Measurements from ENCODE around the gene ATP6V1G3.

ATP6V1G3 gene

DNA sequence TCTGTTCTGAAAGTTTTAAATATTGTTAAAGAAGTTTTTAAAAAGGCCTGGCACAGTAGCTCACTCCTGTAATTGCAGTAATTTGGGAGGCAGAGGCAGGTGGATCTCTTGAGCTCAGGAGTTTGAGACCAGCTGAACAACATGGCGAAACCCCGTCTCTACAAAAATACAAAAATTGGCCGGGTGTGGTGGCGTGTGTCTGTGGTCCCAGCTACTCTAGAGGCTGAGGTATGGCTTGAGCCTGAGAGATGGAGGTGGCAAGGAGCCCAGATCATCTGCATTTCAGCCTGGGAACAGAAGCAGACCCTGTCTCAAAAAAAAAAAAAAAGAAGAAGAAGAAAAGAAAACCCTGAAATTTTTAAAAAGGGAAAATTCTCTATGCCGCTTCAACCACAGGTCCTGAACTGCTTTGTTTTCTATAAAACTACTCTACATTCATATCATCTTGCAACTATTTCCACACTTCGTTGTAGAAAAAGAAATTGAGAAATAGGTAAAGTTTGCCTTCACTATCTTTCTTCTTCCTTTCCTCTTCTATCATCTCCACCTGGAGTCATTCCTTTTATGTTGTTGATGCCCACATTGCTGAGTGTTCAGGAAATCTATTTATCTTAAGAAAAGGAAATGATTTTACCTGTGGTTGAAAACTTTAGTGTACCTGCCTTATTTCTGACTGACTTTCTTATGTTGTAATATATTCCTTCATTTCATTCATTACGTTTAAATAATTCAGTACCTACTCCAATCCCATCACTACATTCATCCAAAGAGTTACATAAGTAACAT is 1.7 kb downstream of the ATP6V1G3 start:
- TF ChIP-seq, protein P1, sequence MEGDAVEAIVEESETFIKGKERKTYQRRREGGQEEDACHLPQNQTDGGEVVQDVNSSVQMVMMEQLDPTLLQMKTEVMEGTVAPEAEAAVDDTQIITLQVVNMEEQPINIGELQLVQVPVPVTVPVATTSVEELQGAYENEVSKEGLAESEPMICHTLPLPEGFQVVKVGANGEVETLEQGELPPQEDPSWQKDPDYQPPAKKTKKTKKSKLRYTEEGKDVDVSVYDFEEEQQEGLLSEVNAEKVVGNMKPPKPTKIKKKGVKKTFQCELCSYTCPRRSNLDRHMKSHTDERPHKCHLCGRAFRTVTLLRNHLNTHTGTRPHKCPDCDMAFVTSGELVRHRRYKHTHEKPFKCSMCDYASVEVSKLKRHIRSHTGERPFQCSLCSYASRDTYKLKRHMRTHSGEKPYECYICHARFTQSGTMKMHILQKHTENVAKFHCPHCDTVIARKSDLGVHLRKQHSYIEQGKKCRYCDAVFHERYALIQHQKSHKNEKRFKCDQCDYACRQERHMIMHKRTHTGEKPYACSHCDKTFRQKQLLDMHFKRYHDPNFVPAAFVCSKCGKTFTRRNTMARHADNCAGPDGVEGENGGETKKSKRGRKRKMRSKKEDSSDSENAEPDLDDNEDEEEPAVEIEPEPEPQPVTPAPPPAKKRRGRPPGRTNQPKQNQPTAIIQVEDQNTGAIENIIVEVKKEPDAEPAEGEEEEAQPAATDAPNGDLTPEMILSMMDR (IDR thresholded peaks at IDR 0.05): no peak
- no peak overlapping the region for H3K27ac Mint-ChIP-seq
- no peak overlapping the region for H3K4me3 Mint-ChIP-seq
- DNase-seq: no peak
- no peaks in the 10 kb centered on the region for H3K9me3 Mint-ChIP-seq
- no peaks in the 10 kb centered on the region for H3K36me3 Mint-ChIP-seq (ENCODE audit: low read depth)
- H3K4me1 Mint-ChIP-seq: peaks cover 11% of the 10 kb centered on the region
- no peaks in the 10 kb centered on the region for H3K27me3 Mint-ChIP-seq (ENCODE audit: low read depth, poor library complexity)

DNA sequence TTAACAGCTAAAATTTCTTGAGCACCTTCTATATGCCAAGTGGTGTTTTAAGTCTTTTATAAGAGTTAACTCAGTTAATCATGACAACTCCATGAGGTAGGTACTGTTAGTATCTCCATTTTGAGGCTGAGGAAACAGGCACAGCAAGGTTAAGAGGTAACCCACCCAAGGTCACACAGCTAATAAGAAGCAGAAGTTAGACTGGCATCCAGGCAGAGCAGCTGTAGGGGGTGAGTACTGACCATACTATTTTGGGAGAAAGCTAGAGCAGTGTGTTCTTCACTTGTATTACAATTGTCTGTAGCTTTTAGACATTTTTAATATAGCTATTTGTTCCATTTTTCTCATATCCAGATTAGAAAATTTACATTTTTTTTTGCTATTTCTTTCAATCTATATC is 4.8 kb downstream of the ATP6V1G3 start:
- H3K27ac Mint-ChIP-seq: no peak overlapping the region
- TF ChIP-seq, protein P1 (IDR thresholded peaks at IDR 0.05): no peak
- no peaks in the 10 kb centered on the region for H3K36me3 Mint-ChIP-seq (ENCODE audit: low read depth)
- DNase-seq: no peak
- no peak overlapping the region for H3K4me3 Mint-ChIP-seq
- H3K4me1 Mint-ChIP-seq: peaks cover 11% of the 10 kb centered on the region
- H3K9me3 Mint-ChIP-seq: no peaks in the 10 kb centered on the region
- H3K27me3 Mint-ChIP-seq (ENCODE audit: low read depth, poor library complexity): no peaks in the 10 kb centered on the region

DNA sequence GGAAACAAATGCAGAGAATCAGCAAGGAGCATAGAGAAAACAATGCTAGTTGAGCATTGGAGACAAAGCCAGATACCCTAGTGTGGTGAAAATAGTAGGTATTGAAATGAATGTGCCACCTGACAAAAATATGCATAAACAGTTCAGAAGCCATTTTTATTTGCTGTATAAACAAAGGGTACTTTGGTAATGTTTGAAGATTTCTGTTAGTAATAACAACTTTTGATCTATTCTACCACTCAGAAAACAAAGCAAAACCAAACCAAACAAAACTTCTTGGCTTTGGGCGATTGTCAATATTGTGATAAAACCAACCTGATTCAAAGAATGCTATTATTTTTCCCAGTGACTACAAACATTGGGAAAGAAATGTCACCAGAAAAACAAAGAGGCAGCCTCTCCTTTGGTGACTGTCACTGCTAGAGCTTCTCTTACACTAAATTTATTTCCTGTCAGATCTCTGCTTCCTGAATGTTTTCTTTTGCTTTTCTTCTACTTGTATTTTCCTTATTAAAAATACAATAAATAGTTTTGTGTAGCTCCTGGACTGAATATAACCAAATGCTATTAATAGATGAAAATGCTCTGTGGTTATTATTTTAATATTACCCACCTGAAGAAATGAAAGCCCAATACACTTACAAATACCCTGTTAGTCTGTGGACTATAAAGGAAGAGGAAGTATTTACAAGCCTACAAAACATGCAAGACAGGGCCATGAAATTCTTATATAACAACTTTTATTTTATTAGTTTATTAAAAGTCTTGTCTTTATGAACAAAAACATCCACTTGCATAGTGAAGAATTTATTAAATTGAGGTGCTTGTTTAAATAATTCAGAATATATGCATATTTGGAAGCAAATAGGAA is 5.7 kb downstream of the ATP6V1G3 start:
- H3K4me3 Mint-ChIP-seq: no peak overlapping the region
- DNase-seq: no peak
- no peaks in the 10 kb centered on the region for H3K36me3 Mint-ChIP-seq (ENCODE audit: low read depth)
- peaks cover 11% of the 10 kb centered on the region for H3K4me1 Mint-ChIP-seq
- TF ChIP-seq, protein P1 (IDR thresholded peaks at IDR 0.05): no peak
- H3K9me3 Mint-ChIP-seq: no peaks in the 10 kb centered on the region
- H3K27me3 Mint-ChIP-seq (ENCODE audit: low read depth, poor library complexity): no peaks in the 10 kb centered on the region
- no peak overlapping the region for H3K27ac Mint-ChIP-seq

DNA sequence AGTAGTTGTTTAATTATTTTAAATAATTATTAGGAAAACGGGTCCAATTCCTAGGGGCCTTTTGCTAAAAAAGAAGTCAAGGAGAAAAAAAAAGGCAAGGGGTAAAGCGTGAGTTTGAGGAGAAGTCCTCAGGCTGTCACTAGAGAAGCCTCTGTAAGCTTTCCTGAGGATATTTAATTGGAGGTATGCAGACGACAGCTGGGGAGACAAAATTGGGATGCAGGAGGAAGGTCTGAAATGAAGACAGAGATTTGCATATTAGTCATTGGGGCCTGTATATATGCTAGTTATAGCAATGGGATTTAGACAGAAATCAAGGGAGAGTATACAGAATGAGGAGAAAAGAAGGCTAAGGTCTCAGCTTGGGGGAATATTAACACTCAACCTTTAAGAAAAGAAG is 8.6 kb downstream of the ATP6V1G3 start:
- TF ChIP-seq, protein P1 (IDR thresholded peaks at IDR 0.05): no peak
- Mint-ChIP-seq H3K4me3 (no peak overlapping the region), H3K27ac (no peak overlapping the region), H3K27me3 (ENCODE audit: low read depth, poor library complexity) (no peaks in the 10 kb centered on the region), H3K9me3 (no peaks in the 10 kb centered on the region), H3K4me1 (peaks cover 11% of the 10 kb centered on the region), H3K36me3 (ENCODE audit: low read depth) (no peaks in the 10 kb centered on the region)
- DNase-seq: no peak

DNA sequence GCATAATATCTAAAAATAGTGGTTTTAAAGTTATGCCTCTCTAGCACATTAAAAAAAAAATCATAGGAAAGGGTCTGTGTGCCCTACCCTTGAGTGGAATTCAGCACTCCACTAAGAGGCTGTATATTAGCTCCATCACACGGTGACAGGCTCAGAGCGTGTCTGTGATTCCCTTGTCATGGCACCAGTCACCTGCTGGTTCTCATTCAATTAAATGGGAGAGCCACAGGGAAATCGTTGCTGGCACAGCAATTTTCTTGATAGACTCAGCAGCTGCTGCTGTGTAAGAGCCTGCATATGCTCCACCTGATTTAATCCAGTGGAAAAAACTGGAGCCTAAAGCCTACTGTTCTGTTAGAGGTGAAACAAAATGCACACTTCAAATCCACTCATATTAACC is 9.5 kb downstream of the ATP6V1G3 start:
- peaks cover 11% of the 10 kb centered on the region for H3K4me1 Mint-ChIP-seq
- no peak overlapping the region for H3K4me3 Mint-ChIP-seq
- TF ChIP-seq, protein P1 (IDR thresholded peaks at IDR 0.05): no peak
- DNase-seq: no peak
- no peaks in the 10 kb centered on the region for H3K36me3 Mint-ChIP-seq (ENCODE audit: low read depth)
- H3K9me3 Mint-ChIP-seq: no peaks in the 10 kb centered on the region
- no peak overlapping the region for H3K27ac Mint-ChIP-seq
- no peaks in the 10 kb centered on the region for H3K27me3 Mint-ChIP-seq (ENCODE audit: low read depth, poor library complexity)
